ENCODE results near the gene VTCN1. TPM values are rescaled to one million over a fixed set of nuclear protein-coding genes. Genes with fewer than 3 reads are reported as not detected.

VTCN1 gene
- total and polyA plus RNA-seq, 2 donors (not counting 3 experiments of a cell fraction or from before 2014, with no cell fraction given) = not detected

- CTCF ChIA-PET = interaction anchor here (1.4 kb wide), 1 partner anchor 10 kb away, joined by 10 read pairs; no protein-coding TSS in a partner anchor
Measured at GRCh38 chr1:117138561-117138960, 72.2 kb downstream of the VTCN1 start.

More at GRCh38 chr1:117138561-117138960, 72.2 kb downstream of the VTCN1 start:
- Histone ChIP-seq H3K9me1 (replicated peaks; ENCODE audit: control insufficient read depth, extremely low read depth, insufficient read depth, low read length) (no peaks in the 10 kb centered on the region), H3K27ac (ENCODE audit: insufficient read depth, low read depth, low read length) (no peak overlapping the region), H3K27me3 (ENCODE audit: control insufficient read depth in 2 of 2, insufficient read depth in 2 of 2, low read length in 2 of 2) (peaks cover 0 to 3% of the 10 kb centered on the region in 2 experiments), H3K4me3 (replicated peaks in 1 of 3; ENCODE audit: insufficient read depth in 1 of 3, low read depth in 1 of 3, low read length in 3 of 3) (no peak overlapping the region), H3K79me2 (ENCODE audit: control insufficient read depth, insufficient read depth, low read length) (no peaks in the 10 kb centered on the region), H4K20me1 (replicated peaks; ENCODE audit: control insufficient read depth, extremely low read depth, insufficient read depth, low read length) (no peaks in the 10 kb centered on the region), H2AFZ (ENCODE audit: low read depth, low read length) (no peak overlapping the region), H3K9me3 (replicated peaks; ENCODE audit: control insufficient read depth, insufficient read depth, low read length) (no peaks in the 10 kb centered on the region), H3K36me3 (ENCODE audit: control insufficient read depth in 2 of 2, extremely low read depth in 1 of 2, insufficient read depth in 2 of 2, low read length in 2 of 2) (no peaks in the 10 kb centered on the region), H3K4me2 (ENCODE audit: insufficient read depth, low read length) (no peak overlapping the region), H3K4me1 (ENCODE audit: control insufficient read depth, extremely low read depth, insufficient read depth, low read length) (no peaks in the 10 kb centered on the region), H3K9ac (replicated peaks; ENCODE audit: extremely low read depth, insufficient read depth, low read length) (no peak overlapping the region)
- dilution Hi-C loops (cut with MboI; ENCODE audit: extremely low pct_ligation_motif_present, low sequenced_read_pairs) (no loop called here), intact Hi-C loops (cut with micrococcal nuclease) (no loop called here)
- no peak for TF ChIP-seq FOS (IDR thresholded peaks at IDR 0.05; ENCODE audit: borderline replicate concordance, insufficient read depth, low read length)
- TF ChIP-seq POLR2AphosphoS5 (IDR thresholded peaks at IDR 0.05; ENCODE audit: insufficient read depth, low read depth, low read length) = no peak
- no peak for TF ChIP-seq POLR2A (IDR thresholded peaks at IDR 0.05; ENCODE audit: low read depth, low read length)
- TF ChIP-seq JUN (IDR thresholded peaks at IDR 0.05; ENCODE audit: borderline replicate concordance, insufficient read depth, insufficient read length, low read depth) = no peak
- no peak for TF ChIP-seq EZH2 (IDR thresholded peaks at IDR 0.05; ENCODE audit: borderline replicate concordance, low read depth, low read length, severe bottlenecking)
- no peak for TF ChIP-seq CTCF (IDR thresholded peaks at IDR 0.05; ENCODE audit: extremely low read depth in 1 of 2, insufficient read depth in 1 of 2, low read depth in 1 of 2, low read length in 2 of 2)
- no peak for TF ChIP-seq GATA2 (IDR thresholded peaks at IDR 0.05; ENCODE audit: insufficient read depth, insufficient read length, low read depth, low read length)
- TF ChIP-seq MAX (IDR thresholded peaks at IDR 0.05; ENCODE audit: insufficient read depth, insufficient read length) = no peak
- TF ChIP-seq MYC (IDR thresholded peaks at IDR 0.05; ENCODE audit: low read depth, low read length) = no peak
- no TSS peak for BruUV-seq (replicated peaks)
- DNase-seq (ENCODE audit: low read depth, low spot score) (no peak), FAIRE-seq (no peak)
- POLR2A ChIA-PET = no interaction called here
